HepG2 (cell line): ENCODE data around the gene MORN1. TPM values are rescaled to one million over a fixed set of nuclear protein-coding genes. Genes with fewer than 3 reads are reported as not detected.

Source experiments
- ATAC-seq: fragments of 200-7000 bp; cut with Tn5 transposase; 3 replicates; pipeline ENCODE4 v1.9.1; 2020; ENCODE audit warnings: mild to moderate bottlenecking, moderate library complexity
- BruUV-seq: library from RNA; stranded (reverse); fragments of 400-500 nt; replicated peaks from 2 replicates; lab custom pipeline; 2021; lab: Mats Ljungman, UMichigan
- CTCF ChIA-PET: fragments of 300-600 bp; formaldehyde crosslinking; extraction: SDS; loops from one replicate; lab custom pipeline; 2021; ENCODE audit warnings: low total read pairs, inconsistent platforms, low intra/inter-chr PET ratio; lab: Yijun Ruan, JAX
- POLR2A ChIA-PET: fragments of 350-600 bp; sonication (Branson Sonifier 250); formaldehyde crosslinking; loops from one replicate; lab custom pipeline; 2020; ENCODE audit warnings: antibody characterized with exemption, inconsistent platforms; lab: Yijun Ruan, JAX
- DNase-seq: peaks from one replicate; pipeline ENCODE4 v3.0.0-alpha.2; 2015; ENCODE audit warnings: low spot score
- FAIRE-seq: peaks from 3 replicates; lab custom pipeline; 2011; peaks lifted over from hg19 to GRCh38; lab: Jason Lieb, UNC
- H2AFZ ChIP-seq: one replicate; pipeline ENCODE4 v1.6.1; 2011; ENCODE audit warnings: low read length, inconsistent platforms
- H3K27ac ChIP-seq: fragments of 300-600 bp; 3 replicates; pipeline ENCODE4 v1.8.0; 2011; ENCODE audit warnings: mixed run types, mild to moderate bottlenecking, mixed read lengths, low read length, inconsistent platforms; ENCODE audit not compliant: insufficient read depth; ENCODE audit errors: extremely low read length
- H3K27me3 ChIP-seq, 2 experiments: fragments of 200-600 bp in 1 of 2; 2 replicates in 1 of 2; 3 replicates in 1 of 2; pipeline versions ENCODE4 v1.6.0 to v1.8.0; 2011; ENCODE audit warnings: low read length in 2 of 2, mild to moderate bottlenecking in 2 of 2, moderate library complexity in 2 of 2, inconsistent platforms in 1 of 2; ENCODE audit not compliant: insufficient read depth in 2 of 2, control insufficient read depth in 1 of 2
- H3K36me3 ChIP-seq, 2 experiments: fragments of 200-600 bp in 1 of 2; replicated peaks in 1 of 2; 2 replicates in 1 of 2; 3 replicates in 1 of 2; pipeline versions ENCODE4 v1.5.1 to v1.8.0; 2011; ENCODE audit warnings: low read length in 2 of 2, inconsistent platforms in 1 of 2; ENCODE audit not compliant: insufficient read depth in 2 of 2, control insufficient read depth in 1 of 2
- H3K4me1 ChIP-seq: 2 replicates; pipeline ENCODE4 v1.5.1; 2012; ENCODE audit warnings: low read length, inconsistent platforms; ENCODE audit not compliant: insufficient read depth
- H3K4me2 ChIP-seq: 2 replicates; pipeline ENCODE4 v1.6.0; 2011; ENCODE audit warnings: low read depth, low read length, inconsistent platforms
- H3K4me3 ChIP-seq, 3 experiments: fragments of 200-600 bp in 1 of 3; sonication (generic), shearing (Covaris generic) in 1 of 3; replicated peaks in 1 of 3; 2 replicates each; pipeline ENCODE4 v1.5.1; 2011 to 2016; ENCODE audit warnings: low read length in 3 of 3, inconsistent platforms in 2 of 3, low read depth in 2 of 3, mild to moderate bottlenecking in 2 of 3, control low read depth in 1 of 3, mixed read lengths in 1 of 3; ENCODE audit not compliant: insufficient read depth in 1 of 3
- H3K79me2 ChIP-seq: one replicate; pipeline ENCODE4 v1.6.1; 2011; ENCODE audit warnings: low read length, inconsistent platforms; ENCODE audit not compliant: insufficient read depth
- H3K9ac ChIP-seq: 2 replicates; pipeline ENCODE4 v1.6.0; 2011; ENCODE audit warnings: mild to moderate bottlenecking, low read depth, low read length, inconsistent platforms; ENCODE audit not compliant: insufficient read depth
- H3K9me3 ChIP-seq: 2 replicates; pipeline ENCODE4 v1.5.1; 2012; ENCODE audit warnings: mild to moderate bottlenecking, low read length
- H4K20me1 ChIP-seq: 2 replicates; pipeline ENCODE4 v1.6.0; 2011; ENCODE audit warnings: inconsistent platforms, mild to moderate bottlenecking, low read length, moderate library complexity; ENCODE audit not compliant: insufficient read depth
- AGO2 ChIP-seq: fragments of 200-400 bp; formaldehyde crosslinking; optimal IDR thresholded peaks from 2 replicates; pipeline ENCODE3; 2017; ENCODE audit warnings: mild to moderate bottlenecking, low read depth, low read length, moderate library complexity
- GPN1 ChIP-seq: sonication (generic); formaldehyde crosslinking; IDR thresholded peaks from 2 replicates; pipeline ENCODE4 v1.5.1; 2020; ENCODE audit warnings: missing genetic modification reagents, borderline replicate concordance
- KIAA2018 ChIP-seq: sonication (generic); formaldehyde crosslinking; IDR thresholded peaks from 2 replicates; pipeline ENCODE4 v1.5.0; 2020; ENCODE audit warnings: mild to moderate bottlenecking, missing genetic modification reagents, borderline replicate concordance
- MEF2D ChIP-seq: sonication (generic); formaldehyde crosslinking; IDR thresholded peaks from 2 replicates; pipeline ENCODE4 v1.5.1; 2020; ENCODE audit warnings: mild to moderate bottlenecking, missing genetic modification reagents
- RBFOX2 ChIP-seq: fragments of 200-400 bp; formaldehyde crosslinking; IDR thresholded peaks from 2 replicates; pipeline ENCODE4 v1.6.1; 2017; ENCODE audit warnings: low read depth, mild to moderate bottlenecking, low read length
- RBM22 ChIP-seq: fragments of 200-400 bp; formaldehyde crosslinking; optimal IDR thresholded peaks from 2 replicates; pipeline ENCODE3; 2017; ENCODE audit warnings: mild to moderate bottlenecking, low read length, moderate library complexity
- ZNF629 ChIP-seq: sonication (generic); formaldehyde crosslinking; conservative IDR thresholded peaks from 2 replicates; pipeline ENCODE4 v1.5.0; 2020; ENCODE audit warnings: missing genetic modification reagents
- ZNF841 ChIP-seq: sonication (generic); formaldehyde crosslinking; IDR thresholded peaks from 2 replicates; pipeline ENCODE4 v1.8.1; 2023; ENCODE audit warnings: missing genetic modification reagents, borderline replicate concordance
- ZNF850 ChIP-seq: sonication (generic); formaldehyde crosslinking; conservative IDR thresholded peaks from 2 replicates; pipeline ENCODE4 v1.9.0; 2021; ENCODE audit warnings: mild to moderate bottlenecking, missing genetic modification reagents
- WGBS: methylation state at CpG from one replicate; pipeline ENCODE4 v1.1.6; 2017; ENCODE audit warnings: low lambda C conversion rate; 5-methylcytosine and 5-hydroxymethylcytosine counted together
- in situ Hi-C: cut with HindIII; loops from 2 replicates; pipeline ENCODE4 v1.10.0; 2017; ENCODE audit warnings: low pct_unique_long_range_greater_than_20kb; ENCODE audit not compliant: extremely low pct_ligation_motif_present
- intact Hi-C: fragments of 100-400 bp; cut with micrococcal nuclease; formaldehyde crosslinking; loops from one replicate; pipeline ENCODE4 v1.10.0; 2022; ENCODE audit not compliant: unreplicated experiment
- polyA plus RNA-seq, 8 experiments: library from polyadenylated mRNA; depleted of rRNA in 3 of 8; stranded (reverse) in 7 of 8; unstranded in 1 of 8; fragments of >200 nt; fragmentation: Illumina TruSeq in 4 of 8; extraction: Trizol in 4 of 8; gene quantifications; 2 replicates each; pipeline versions ENCODE4 v1.2.1 to v1.2.3, GENCODE V29; 2011 to 2016; ENCODE audit warnings: low read depth in 4 of 8, missing spikeins in 1 of 8, mixed read lengths in 1 of 8; ENCODE audit not compliant: insufficient read depth in 1 of 8
- total RNA-seq, 5 experiments: library from RNA; depleted of rRNA; stranded (reverse); fragments of >200 nt; fragmentation: Illumina TruSeq; extraction: Trizol; gene quantifications; 2 replicates each; pipeline ENCODE4 v1.2.3, GENCODE V29; 2016; ENCODE audit warnings: low read depth in 1 of 5

The MORN1 gene
- total and polyA plus RNA-seq, 2 of the 13 experiments (the other 11 are each of a cell fraction or from before 2014, with no cell fraction given), result 3.1 to 6.5 TPM

GRCh38 chr1:2399890-2400575, 8.7 kb upstream of the MORN1 start:
- Histone ChIP-seq H3K4me1 (no peaks in the 10 kb centered on the region), H2AFZ (no peak overlapping the region), H3K4me3 (no peak overlapping the region), H3K36me3 (peaks cover 31 to 81% of the 10 kb centered on the region in 2 experiments), H3K27me3 (no peaks in the 10 kb centered on the region), H3K9ac (no peak overlapping the region), H3K79me2 (no peaks in the 10 kb centered on the region), H3K9me3 (no peaks in the 10 kb centered on the region), H3K27ac (no peak overlapping the region), H4K20me1 (no peaks in the 10 kb centered on the region), H3K4me2 (no peak overlapping the region)
- in situ Hi-C loops (no loop called here), intact Hi-C loops (no loop called here)
- 95% methylated on average over 14 of the region's 22 CpGs for WGBS
- ATAC-seq, result no peak
- no peak for DNase-seq
- TF ChIP-seq GPN1 (CRISPR knock-in tag) (no peak), RBM22 (no peak), ZNF629 (CRISPR knock-in tag) (peak; percentile 77), AGO2 (peak; percentile 46), ZNF850 (no peak), ZNF841 (CRISPR knock-in tag) (no peak), RBFOX2 (0 out of 2 replicates have a peak, but pooled peaks have one; percentile 24), MEF2D (CRISPR knock-in tag) (no peak)
- POLR2A ChIA-PET, result no interaction called here
- BruUV-seq, result no TSS peak
- CTCF ChIA-PET, result no interaction called here
- FAIRE-seq, result no peak

- intact Hi-C loops (no loop called here), in situ Hi-C loops (no loop called here)
- peaks cover 2% of the 10 kb centered on the region; the same call in 1 of the 2 replicates for H4K20me1 ChIP-seq
- H3K9me3 ChIP-seq, result no peaks in the 10 kb centered on the region
- FAIRE-seq (no peak), DNase-seq (no peak), ATAC-seq (no peak)
- ChIA-PET POLR2A (no interaction called here), CTCF (no interaction called here)
- peaks cover 7% of the 10 kb centered on the region for H3K4me1 ChIP-seq
- peaks cover 11% of the 10 kb centered on the region for H3K79me2 ChIP-seq
- BruUV-seq, result no TSS peak
- H3K9ac ChIP-seq, result no peak overlapping the region
- H3K27me3 ChIP-seq, result no peaks in the 10 kb centered on the region
- no peak overlapping the region for H2AFZ ChIP-seq
- H3K36me3 ChIP-seq, result peaks cover 30 to 77% of the 10 kb centered on the region in 2 experiments
- no peak overlapping the region for H3K4me2 ChIP-seq
- WGBS, result 98% methylated on average over 7 of the region's 7 CpGs
- no peak overlapping the region for H3K27ac ChIP-seq
- H3K4me3 ChIP-seq, result no peak overlapping the region
- no peak for TF ChIP-seq KIAA2018 (CRISPR knock-in tag)
- TF ChIP-seq MEF2D (CRISPR knock-in tag), result no peak
These were observed 7.5 kb upstream of the MORN1 start for GRCh38 chr1:2398871-2399270.
